Measurements from ENCODE around the gene CCDC134.

DNA sequence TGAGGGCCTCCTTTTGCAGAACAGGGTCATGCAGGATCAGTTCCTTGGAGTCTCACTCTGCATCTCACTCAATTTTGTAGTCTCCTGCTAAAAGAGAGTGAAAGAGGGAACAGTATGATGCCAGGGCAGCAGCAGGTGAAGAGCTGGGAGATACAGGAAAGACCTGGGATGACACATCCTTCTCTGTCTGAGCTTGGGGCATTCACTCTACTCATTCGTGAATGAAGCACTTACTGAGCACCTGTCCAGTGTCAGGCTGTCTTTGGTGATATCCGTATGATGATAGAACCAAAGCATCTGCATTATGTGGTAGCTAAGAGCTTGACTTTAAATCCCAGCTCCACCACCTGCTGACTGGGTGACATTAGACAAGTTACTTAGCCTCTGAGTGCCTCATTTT lies 46.8 kb downstream of the CCDC134 start:
- TF ChIP-seq POLR2A (IDR thresholded peaks at IDR 0.05) (no peak), EP300 (IDR thresholded peaks at IDR 0.05) (no peak)
- TF ChIP-seq, protein P1, sequence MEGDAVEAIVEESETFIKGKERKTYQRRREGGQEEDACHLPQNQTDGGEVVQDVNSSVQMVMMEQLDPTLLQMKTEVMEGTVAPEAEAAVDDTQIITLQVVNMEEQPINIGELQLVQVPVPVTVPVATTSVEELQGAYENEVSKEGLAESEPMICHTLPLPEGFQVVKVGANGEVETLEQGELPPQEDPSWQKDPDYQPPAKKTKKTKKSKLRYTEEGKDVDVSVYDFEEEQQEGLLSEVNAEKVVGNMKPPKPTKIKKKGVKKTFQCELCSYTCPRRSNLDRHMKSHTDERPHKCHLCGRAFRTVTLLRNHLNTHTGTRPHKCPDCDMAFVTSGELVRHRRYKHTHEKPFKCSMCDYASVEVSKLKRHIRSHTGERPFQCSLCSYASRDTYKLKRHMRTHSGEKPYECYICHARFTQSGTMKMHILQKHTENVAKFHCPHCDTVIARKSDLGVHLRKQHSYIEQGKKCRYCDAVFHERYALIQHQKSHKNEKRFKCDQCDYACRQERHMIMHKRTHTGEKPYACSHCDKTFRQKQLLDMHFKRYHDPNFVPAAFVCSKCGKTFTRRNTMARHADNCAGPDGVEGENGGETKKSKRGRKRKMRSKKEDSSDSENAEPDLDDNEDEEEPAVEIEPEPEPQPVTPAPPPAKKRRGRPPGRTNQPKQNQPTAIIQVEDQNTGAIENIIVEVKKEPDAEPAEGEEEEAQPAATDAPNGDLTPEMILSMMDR (IDR thresholded peaks at IDR 0.05) = no peak

Measured in ovary (tissue), 3 donors.